Neural cell (in vitro differentiated cells): Measurements from ENCODE around the gene HPX.

Source experiments
- CTCF ChIP-seq: fragments of 450-650 bp; IDR thresholded peaks from 2 replicates; pipeline ENCODE4 v1.5.1; 2014; ENCODE audit warnings: antibody characterized with exemption, mild to moderate bottlenecking, moderate library complexity; ENCODE audit not compliant: poor library complexity, severe bottlenecking
- EP300 ChIP-seq: fragments of 450-650 bp; conservative IDR thresholded peaks from 2 replicates; pipeline ENCODE4 v1.6.1; 2014; ENCODE audit warnings: antibody characterized with exemption, mild to moderate bottlenecking, moderate library complexity; ENCODE audit not compliant: poor library complexity, severe bottlenecking
- EZH2 ChIP-seq: fragments of 200-600, 300-800 bp; shearing (Covaris generic), sonication (generic); IDR thresholded peaks from 2 replicates; pipeline ENCODE4 v1.6.1; 2014; ENCODE audit warnings: antibody characterized with exemption, low read length, borderline replicate concordance, mild to moderate bottlenecking; ENCODE audit not compliant: insufficient read depth, poor library complexity, severe bottlenecking
- MXI1 ChIP-seq: fragments of 450-650 bp; conservative IDR thresholded peaks from 2 replicates; pipeline ENCODE4 v1.6.1; 2014; ENCODE audit warnings: antibody characterized with exemption, mild to moderate bottlenecking; ENCODE audit not compliant: poor library complexity, severe bottlenecking
- POLR2AphosphoS5 ChIP-seq: IDR thresholded peaks from 2 replicates; pipeline ENCODE4 v1.6.1; 2012
- SMC3 ChIP-seq: fragments of 450-650 bp; conservative IDR thresholded peaks from 2 replicates; pipeline ENCODE4 v1.6.1; 2014; ENCODE audit warnings: antibody characterized with exemption, mild to moderate bottlenecking, moderate library complexity; ENCODE audit not compliant: poor library complexity
- TAF1 ChIP-seq: IDR thresholded peaks from 2 replicates; pipeline ENCODE4 v1.6.1; 2012; ENCODE audit warnings: low read depth
- TF ChIP-seq, protein P1 (sequence below): IDR thresholded peaks from 2 replicates; pipeline ENCODE4 v1.6.1; 2012; ENCODE audit warnings: borderline replicate concordance

- no peak for TF ChIP-seq POLR2AphosphoS5
- TF ChIP-seq CTCF: no peak
- no peak for TF ChIP-seq MXI1
- no peak for TF ChIP-seq TAF1
- TF ChIP-seq EZH2: no peak
- TF ChIP-seq, protein P1, sequence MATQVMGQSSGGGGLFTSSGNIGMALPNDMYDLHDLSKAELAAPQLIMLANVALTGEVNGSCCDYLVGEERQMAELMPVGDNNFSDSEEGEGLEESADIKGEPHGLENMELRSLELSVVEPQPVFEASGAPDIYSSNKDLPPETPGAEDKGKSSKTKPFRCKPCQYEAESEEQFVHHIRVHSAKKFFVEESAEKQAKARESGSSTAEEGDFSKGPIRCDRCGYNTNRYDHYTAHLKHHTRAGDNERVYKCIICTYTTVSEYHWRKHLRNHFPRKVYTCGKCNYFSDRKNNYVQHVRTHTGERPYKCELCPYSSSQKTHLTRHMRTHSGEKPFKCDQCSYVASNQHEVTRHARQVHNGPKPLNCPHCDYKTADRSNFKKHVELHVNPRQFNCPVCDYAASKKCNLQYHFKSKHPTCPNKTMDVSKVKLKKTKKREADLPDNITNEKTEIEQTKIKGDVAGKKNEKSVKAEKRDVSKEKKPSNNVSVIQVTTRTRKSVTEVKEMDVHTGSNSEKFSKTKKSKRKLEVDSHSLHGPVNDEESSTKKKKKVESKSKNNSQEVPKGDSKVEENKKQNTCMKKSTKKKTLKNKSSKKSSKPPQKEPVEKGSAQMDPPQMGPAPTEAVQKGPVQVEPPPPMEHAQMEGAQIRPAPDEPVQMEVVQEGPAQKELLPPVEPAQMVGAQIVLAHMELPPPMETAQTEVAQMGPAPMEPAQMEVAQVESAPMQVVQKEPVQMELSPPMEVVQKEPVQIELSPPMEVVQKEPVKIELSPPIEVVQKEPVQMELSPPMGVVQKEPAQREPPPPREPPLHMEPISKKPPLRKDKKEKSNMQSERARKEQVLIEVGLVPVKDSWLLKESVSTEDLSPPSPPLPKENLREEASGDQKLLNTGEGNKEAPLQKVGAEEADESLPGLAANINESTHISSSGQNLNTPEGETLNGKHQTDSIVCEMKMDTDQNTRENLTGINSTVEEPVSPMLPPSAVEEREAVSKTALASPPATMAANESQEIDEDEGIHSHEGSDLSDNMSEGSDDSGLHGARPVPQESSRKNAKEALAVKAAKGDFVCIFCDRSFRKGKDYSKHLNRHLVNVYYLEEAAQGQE: no peak
- no peak for TF ChIP-seq SMC3
- TF ChIP-seq EP300: no peak
Observed at GRCh38 chr11:6393989-6394670, 46.7 kb downstream of the HPX start.
